HK-2 (cell line): Measurements from ENCODE around the gene HMGN1.

Experiments used
- DNase-seq: peaks from one replicate; pipeline ENCODE4 v3.0.0-alpha.2; 2018; ENCODE audit not compliant: unreplicated experiment

HMGN1 gene

DNA sequence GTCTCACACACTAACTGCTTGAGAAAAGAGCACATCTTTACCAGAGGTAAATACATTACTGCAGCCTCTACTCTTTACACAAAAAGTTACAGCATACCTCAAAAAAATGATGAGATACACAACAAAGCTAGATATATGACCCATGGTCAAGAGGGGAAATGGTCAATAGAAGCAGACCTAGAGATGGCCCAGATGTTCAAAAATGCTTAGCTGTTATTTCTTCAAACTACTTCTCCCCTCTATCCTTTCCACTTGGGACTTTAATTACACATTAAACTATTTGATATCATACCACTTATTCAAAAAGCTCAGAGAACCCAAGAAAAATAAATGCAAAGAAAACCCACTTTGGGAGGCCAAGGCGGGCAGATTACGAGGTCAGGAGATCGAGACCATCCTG is 48.3 kb downstream of the HMGN1 start:
- no peak for DNase-seq

DNA sequence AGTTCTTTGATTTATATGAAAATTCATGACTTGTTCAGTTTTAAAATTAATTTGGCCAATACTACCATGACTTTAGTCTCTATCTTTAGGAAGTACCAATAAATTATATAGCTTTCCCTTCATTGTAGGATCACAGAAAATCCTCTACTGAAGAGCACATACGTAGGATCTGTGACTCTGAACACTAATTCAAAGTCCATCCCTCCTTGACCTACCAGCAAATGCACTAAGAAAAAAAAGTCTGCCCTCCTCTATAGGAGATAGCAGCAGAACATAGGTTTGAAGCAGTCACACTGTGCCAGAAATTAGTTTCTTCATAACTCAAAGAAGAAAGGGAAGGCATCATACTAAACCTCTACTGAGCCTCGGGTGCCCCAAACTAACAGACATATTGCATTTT is 52.0 kb downstream of the HMGN1 start:
- DNase-seq: no peak
